Gastrocnemius medialis (tissue), 4 donors: ENCODE results near the gene ARHGAP28. TPM values are rescaled to one million over a fixed set of nuclear protein-coding genes. Genes with fewer than 3 reads are reported as not detected.

Experiments used
- ATAC-seq, 2 donors: fragments of 150-250 bp; one replicate each; pipeline ENCODE4 v1.9.1; 2016
- DNase-seq, 2 donors: peaks; one replicate each; pipeline ENCODE4 v3.0.0-alpha.2; 2019
- H3K27ac ChIP-seq, 4 donors: fragments of 200-600 bp; sonication (generic); 1 replicate in 1 of 4; 2 replicates in 3 of 4; pipeline ENCODE4 v1.5.1; 2016 to 2018; ENCODE audit warnings: mild to moderate bottlenecking in 2 of 4, moderate library complexity in 1 of 4
- H3K27me3 ChIP-seq, 3 donors: fragments of 200-600 bp; sonication (generic) in 2 of 3; 1 replicate in 1 of 3; 2 replicates in 2 of 3; pipeline versions ENCODE4 v1.5.1 to v1.6.0; 2016 to 2019; ENCODE audit warnings: mild to moderate bottlenecking in 1 of 3, moderate library complexity in 1 of 3
- H3K36me3 ChIP-seq, 2 donors: fragments of 200-600 bp; sonication (generic) in 1 of 2; one replicate each; pipeline ENCODE4 v1.5.1; 2017 to 2018
- H3K4me1 ChIP-seq, 2 donors: fragments of 200-600 bp; sonication (generic) in 1 of 2; one replicate each; pipeline ENCODE4 v1.5.1; 2016 to 2017; ENCODE audit warnings: mild to moderate bottlenecking in 2 of 2
- H3K4me3 ChIP-seq, 4 donors: fragments of 200-600 bp; sonication (generic) in 3 of 4; 1 replicate in 1 of 4; 2 replicates in 3 of 4; pipeline ENCODE4 v1.5.1; 2016 to 2019; ENCODE audit warnings: mild to moderate bottlenecking in 2 of 4
- H3K9me3 ChIP-seq, 3 donors: fragments of 200-600 bp; sonication (generic) in 2 of 3; 1 replicate in 1 of 3; 2 replicates in 2 of 3; pipeline ENCODE4 v1.5.1; 2016 to 2019
- POLR2A ChIP-seq, 2 donors: fragments of 450-650 bp; IDR thresholded peaks; one replicate each; pipeline ENCODE4 v1.6.1; 2017; ENCODE audit warnings: antibody characterized with exemption in 2 of 2, mild to moderate bottlenecking in 2 of 2, moderate library complexity in 2 of 2
- in situ Hi-C, 4 donors: fragments of 200-750 bp; cut with MboI; loops; one replicate each; pipeline versions ENCODE4 v1.15.0 to v1.8.0; 2017; ENCODE audit warnings: low sequenced_read_pairs in 4 of 4
- intact Hi-C: fragments of 100-400 bp; cut with DNase I; formaldehyde crosslinking; loops from one replicate; pipeline ENCODE4 v1.15.1; 2023; ENCODE audit warnings: low total_unique reads
- total RNA-seq, 4 donors: library from RNA; depleted of rRNA; stranded (reverse); fragments of >200 nt; gene quantifications; one replicate each; pipeline versions ENCODE4 v1.1.0 to v1.2.3, GENCODE V29; 2016
- TF ChIP-seq, protein P1 (sequence below), 5 experiments: fragments of 450-650 bp in 3 of 5; fragments of 200-600 bp in 2 of 5; sonication (generic) in 2 of 5; IDR thresholded peaks in 4 of 5; conservative IDR thresholded peaks in 1 of 5; 1 replicate in 4 of 5; 2 replicates in 1 of 5; pipeline ENCODE4 v1.5.1; 2016 to 2019; ENCODE audit warnings: antibody characterized with exemption in 5 of 5, mild to moderate bottlenecking in 3 of 5, moderate library complexity in 3 of 5

ARHGAP28 gene
- total RNA-seq, 4 donors from 2014 or later = 4.6 to 17.9 (median 6.2) TPM

DNA sequence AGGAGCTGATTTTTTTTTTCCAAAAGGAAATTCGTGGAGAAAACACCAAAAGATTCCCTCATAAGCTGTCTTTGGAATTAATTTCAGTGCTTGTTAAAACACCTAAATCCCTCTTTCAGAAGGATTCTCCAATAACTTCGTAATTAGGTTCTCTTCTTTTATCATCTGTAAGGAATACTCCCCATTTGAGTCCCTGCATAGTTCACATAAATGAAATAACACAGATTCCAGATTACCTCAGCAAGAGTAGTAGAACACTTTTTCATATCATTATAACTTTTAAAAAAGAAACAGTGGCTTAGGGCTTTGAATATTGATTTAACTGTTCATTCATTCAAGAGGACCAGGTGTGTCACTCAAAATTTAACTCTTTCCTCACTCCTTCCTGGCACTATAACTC, 55.5 kb downstream of the ARHGAP28 start:
- H3K36me3 ChIP-seq = no peaks in the 10 kb centered on the region
- H3K4me1 ChIP-seq = peaks cover 15% of the 10 kb centered on the region in 2 donors
- intact Hi-C loops (loop anchor here (10.0 kb wide), 1 partner anchor 240 kb away; no protein-coding TSS in a partner anchor), in situ Hi-C loops (no loop called here)
- no peak for TF ChIP-seq POLR2A (IDR thresholded peaks at IDR 0.05)
- TF ChIP-seq, protein P1, sequence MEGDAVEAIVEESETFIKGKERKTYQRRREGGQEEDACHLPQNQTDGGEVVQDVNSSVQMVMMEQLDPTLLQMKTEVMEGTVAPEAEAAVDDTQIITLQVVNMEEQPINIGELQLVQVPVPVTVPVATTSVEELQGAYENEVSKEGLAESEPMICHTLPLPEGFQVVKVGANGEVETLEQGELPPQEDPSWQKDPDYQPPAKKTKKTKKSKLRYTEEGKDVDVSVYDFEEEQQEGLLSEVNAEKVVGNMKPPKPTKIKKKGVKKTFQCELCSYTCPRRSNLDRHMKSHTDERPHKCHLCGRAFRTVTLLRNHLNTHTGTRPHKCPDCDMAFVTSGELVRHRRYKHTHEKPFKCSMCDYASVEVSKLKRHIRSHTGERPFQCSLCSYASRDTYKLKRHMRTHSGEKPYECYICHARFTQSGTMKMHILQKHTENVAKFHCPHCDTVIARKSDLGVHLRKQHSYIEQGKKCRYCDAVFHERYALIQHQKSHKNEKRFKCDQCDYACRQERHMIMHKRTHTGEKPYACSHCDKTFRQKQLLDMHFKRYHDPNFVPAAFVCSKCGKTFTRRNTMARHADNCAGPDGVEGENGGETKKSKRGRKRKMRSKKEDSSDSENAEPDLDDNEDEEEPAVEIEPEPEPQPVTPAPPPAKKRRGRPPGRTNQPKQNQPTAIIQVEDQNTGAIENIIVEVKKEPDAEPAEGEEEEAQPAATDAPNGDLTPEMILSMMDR (IDR thresholded peaks at IDR 0.05 in 4 of 5, conservative IDR thresholded peaks at IDR 0.05 in 1 of 5) = no peak
- no peaks in the 10 kb centered on the region for H3K27me3 ChIP-seq
- no peak for ATAC-seq
- no peak for DNase-seq
- no peak overlapping the region for H3K27ac ChIP-seq
- H3K4me3 ChIP-seq = no peak overlapping the region
- no peaks in the 10 kb centered on the region for H3K9me3 ChIP-seq

DNA sequence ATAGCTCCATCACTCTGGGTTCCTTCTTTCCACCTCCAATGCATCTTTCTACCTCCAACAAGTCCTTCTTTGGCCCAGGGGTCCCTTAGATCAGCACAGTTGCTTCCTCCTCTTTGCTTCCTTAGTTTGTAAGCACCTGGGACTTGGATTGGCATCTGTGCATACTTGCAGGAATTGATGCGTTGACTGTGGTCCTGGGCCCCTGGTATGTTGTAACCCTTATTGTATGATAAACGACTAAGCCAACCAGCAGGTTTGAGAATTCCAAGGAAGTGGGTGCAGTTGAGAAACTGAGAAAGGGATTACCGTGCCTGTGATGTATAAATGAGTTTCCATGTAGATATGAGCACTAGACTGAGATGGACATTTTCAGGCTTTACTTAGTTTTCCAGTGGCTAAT, 55.9 kb downstream of the ARHGAP28 start:
- Histone ChIP-seq H3K36me3 (no peaks in the 10 kb centered on the region), H3K4me3 (no peak overlapping the region), H3K9me3 (no peaks in the 10 kb centered on the region), H3K27ac (no peak overlapping the region), H3K4me1 (peaks cover 15% of the 10 kb centered on the region in 2 donors), H3K27me3 (no peaks in the 10 kb centered on the region)
- in situ Hi-C loops (no loop called here), intact Hi-C loops (loop anchor here (10.0 kb wide), 1 partner anchor 241 kb away; no protein-coding TSS in a partner anchor)
- no peak for TF ChIP-seq POLR2A (IDR thresholded peaks at IDR 0.05)
- TF ChIP-seq, protein P1 (IDR thresholded peaks at IDR 0.05 in 4 of 5, conservative IDR thresholded peaks at IDR 0.05 in 1 of 5) = no peak
- ATAC-seq (no peak), DNase-seq (no peak)

DNA sequence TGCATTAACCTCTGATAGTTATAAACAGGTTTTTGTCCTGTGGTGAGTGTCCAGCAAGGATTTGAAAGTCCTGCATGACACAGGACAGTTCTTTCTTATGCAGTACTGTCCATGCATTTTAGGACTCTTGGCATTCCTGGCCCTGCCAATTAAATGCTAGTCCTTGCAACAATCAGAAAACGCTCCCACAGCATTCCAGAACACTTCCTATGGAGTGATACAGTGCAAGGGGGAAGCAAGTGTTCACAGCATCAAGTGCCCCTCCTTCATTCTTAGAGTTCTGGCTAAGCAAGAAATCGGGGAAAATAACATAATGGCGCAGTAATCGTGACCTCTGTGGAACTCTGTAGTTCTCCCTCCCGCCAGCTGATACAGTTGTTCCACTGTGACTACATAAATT, 62.9 kb downstream of the ARHGAP28 start:
- Histone ChIP-seq H3K4me3 (no peak overlapping the region), H3K27me3 (no peaks in the 10 kb centered on the region), H3K9me3 (no peaks in the 10 kb centered on the region), H3K4me1 (peaks cover 0 to 2% of the 10 kb centered on the region in 2 donors), H3K36me3 (no peaks in the 10 kb centered on the region), H3K27ac (no peak overlapping the region)
- no peak for DNase-seq
- TF ChIP-seq POLR2A (IDR thresholded peaks at IDR 0.05) = no peak
- TF ChIP-seq, protein P1 (IDR thresholded peaks at IDR 0.05 in 4 of 5, conservative IDR thresholded peaks at IDR 0.05 in 1 of 5) = no peak
- in situ Hi-C loops = no loop called here
- ATAC-seq = no peak
- intact Hi-C loops = no loop called here

DNA sequence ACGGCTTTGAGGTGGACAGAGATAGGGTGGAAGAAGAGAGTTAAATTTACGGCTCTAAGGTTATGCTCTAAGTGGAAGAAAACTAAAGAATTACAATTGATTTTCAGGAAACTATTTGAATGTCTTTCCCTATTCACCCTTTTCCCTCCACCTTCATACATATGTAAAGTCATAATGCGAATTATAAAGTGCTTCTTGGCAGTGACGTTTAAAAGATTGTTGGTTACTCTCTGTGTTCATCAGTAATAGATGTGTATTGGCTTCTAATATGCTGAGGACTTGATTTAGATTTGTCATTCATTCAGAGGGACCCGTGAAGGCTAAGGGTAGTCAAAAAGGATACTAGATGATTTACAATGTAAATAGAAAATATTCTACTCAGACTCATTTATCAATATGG, 63.9 kb downstream of the ARHGAP28 start:
- Histone ChIP-seq H3K9me3 (no peaks in the 10 kb centered on the region), H3K36me3 (no peaks in the 10 kb centered on the region), H3K4me1 (peaks cover 0 to 2% of the 10 kb centered on the region in 2 donors), H3K27me3 (no peaks in the 10 kb centered on the region), H3K27ac (no peak overlapping the region), H3K4me3 (no peak overlapping the region)
- in situ Hi-C loops = no loop called here
- ATAC-seq (no peak), DNase-seq (no peak)
- intact Hi-C loops = no loop called here
- TF ChIP-seq POLR2A (IDR thresholded peaks at IDR 0.05) = no peak
- TF ChIP-seq, protein P1 (IDR thresholded peaks at IDR 0.05 in 4 of 5, conservative IDR thresholded peaks at IDR 0.05 in 1 of 5) = no peak

DNA sequence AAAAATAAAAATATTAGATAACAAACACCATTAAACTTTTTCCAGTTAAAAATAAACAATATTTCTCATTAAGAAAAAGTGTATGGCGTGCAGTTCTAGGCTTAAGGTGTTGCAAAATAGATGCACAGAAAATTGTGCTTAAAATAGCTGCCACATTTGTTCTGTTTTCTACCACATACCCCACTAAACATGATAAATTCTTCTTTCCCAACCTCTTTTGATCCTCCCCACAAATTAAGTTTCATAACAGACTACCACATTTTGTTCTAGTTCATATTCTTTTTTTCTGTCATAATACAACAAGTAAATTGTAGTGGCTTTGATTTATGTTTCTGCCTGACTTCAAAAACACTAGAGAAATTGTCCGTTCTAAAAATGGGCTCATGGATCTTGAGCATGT, 64.5 kb downstream of the ARHGAP28 start:
- TF ChIP-seq, protein P1 (IDR thresholded peaks at IDR 0.05 in 4 of 5, conservative IDR thresholded peaks at IDR 0.05 in 1 of 5) = no peak
- TF ChIP-seq POLR2A (IDR thresholded peaks at IDR 0.05) = no peak
- no peak overlapping the region for H3K4me3 ChIP-seq
- in situ Hi-C loops (no loop called here), intact Hi-C loops (no loop called here)
- no peak for DNase-seq
- ATAC-seq = no peak
- H3K27me3 ChIP-seq = no peaks in the 10 kb centered on the region
- H3K27ac ChIP-seq = no peak overlapping the region
- no peaks in the 10 kb centered on the region for H3K9me3 ChIP-seq
- no peaks in the 10 kb centered on the region for H3K36me3 ChIP-seq
- H3K4me1 ChIP-seq = peaks cover 0 to 2% of the 10 kb centered on the region in 2 donors
